Testis (tissue), 2 donors: ENCODE results near the gene OXNAD1.

Experiments used
- POLR2A ChIP-seq: fragments of 450-650 bp; IDR thresholded peaks from one replicate; pipeline ENCODE4 v1.6.1; 2017; ENCODE audit warnings: antibody characterized with exemption, mild to moderate bottlenecking, moderate library complexity
- TF ChIP-seq, protein P1 (sequence below), 3 experiments: fragments of 450-650 bp in 2 of 3; fragments of 200-600 bp in 1 of 3; sonication (generic) in 1 of 3; IDR thresholded peaks; one replicate each; pipeline ENCODE4 v1.5.1; 2016 to 2019; ENCODE audit warnings: antibody characterized with exemption in 3 of 3, mild to moderate bottlenecking in 2 of 3, moderate library complexity in 1 of 3

DNA sequence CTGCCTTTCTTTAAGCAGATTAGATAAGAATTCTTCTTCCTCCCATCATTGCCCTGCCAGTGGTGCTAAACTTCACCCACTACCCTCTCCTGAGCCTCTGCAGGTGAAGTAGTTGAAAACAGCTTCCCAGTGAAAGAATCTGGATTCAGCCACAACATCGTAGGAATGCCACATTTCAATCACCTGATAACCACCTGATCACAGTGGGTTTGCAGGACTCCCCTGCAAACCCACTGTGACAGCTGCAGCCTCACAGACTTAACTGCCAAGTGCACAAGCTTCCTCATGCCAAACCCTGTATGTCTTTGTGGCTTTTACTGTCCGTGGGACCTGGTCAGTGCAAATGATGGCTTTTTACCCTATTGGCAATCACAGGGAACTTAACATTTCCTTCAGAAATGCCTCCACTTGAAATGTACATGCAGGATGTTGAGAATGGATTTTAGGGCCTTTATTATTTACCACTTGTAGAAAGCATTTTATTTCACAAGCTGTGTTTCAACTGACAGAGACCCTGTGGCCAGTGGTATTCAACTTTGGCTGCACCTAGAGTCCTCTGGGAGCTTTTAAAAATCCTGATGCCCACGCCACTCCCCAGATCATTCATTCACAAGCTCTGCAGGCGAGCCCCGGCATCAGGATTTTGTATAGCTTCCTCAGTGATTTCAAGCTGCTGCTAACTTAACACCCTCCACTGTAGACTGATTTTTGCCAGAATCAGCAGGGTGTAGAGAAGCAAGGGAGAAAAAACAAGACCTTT lies 49.1 kb downstream of the OXNAD1 start:
- TF ChIP-seq, protein P1, sequence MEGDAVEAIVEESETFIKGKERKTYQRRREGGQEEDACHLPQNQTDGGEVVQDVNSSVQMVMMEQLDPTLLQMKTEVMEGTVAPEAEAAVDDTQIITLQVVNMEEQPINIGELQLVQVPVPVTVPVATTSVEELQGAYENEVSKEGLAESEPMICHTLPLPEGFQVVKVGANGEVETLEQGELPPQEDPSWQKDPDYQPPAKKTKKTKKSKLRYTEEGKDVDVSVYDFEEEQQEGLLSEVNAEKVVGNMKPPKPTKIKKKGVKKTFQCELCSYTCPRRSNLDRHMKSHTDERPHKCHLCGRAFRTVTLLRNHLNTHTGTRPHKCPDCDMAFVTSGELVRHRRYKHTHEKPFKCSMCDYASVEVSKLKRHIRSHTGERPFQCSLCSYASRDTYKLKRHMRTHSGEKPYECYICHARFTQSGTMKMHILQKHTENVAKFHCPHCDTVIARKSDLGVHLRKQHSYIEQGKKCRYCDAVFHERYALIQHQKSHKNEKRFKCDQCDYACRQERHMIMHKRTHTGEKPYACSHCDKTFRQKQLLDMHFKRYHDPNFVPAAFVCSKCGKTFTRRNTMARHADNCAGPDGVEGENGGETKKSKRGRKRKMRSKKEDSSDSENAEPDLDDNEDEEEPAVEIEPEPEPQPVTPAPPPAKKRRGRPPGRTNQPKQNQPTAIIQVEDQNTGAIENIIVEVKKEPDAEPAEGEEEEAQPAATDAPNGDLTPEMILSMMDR (IDR thresholded peaks at IDR 0.05): no peak
- TF ChIP-seq POLR2A: no peak
